GM04503 (cell line): ENCODE data around the gene PAQR3.
"Not testable (repeated sequence)": the region's sequence is repeated elsewhere in the genome, so short reads cannot be mapped to it uniquely, and the experiment has no call there.

Experiments used
- DNase-seq: peaks from one replicate; pipeline ENCODE4 v3.0.0-alpha.2; 2012; ENCODE audit warnings: low read depth

The PAQR3 gene

DNA sequence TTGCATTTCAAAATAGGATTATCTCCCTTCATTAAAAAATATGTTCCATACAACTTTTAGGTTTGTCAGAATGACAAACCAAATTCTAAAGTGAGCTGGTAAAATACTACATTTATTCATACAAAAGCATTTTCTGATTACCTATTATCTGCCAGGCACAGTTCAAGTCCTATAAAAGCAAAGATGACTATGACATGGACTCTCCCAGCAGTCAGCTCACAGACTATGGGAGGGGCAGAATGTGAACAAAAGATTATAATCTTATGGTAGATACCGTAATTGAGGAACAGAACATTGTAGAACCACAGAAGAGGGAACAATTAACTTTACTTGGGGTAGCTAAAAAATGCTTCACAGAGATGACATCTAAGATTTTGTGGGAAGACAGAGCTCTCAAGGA lies 12.4 kb downstream of the PAQR3 start:
- DNase-seq, result no peak

DNA sequence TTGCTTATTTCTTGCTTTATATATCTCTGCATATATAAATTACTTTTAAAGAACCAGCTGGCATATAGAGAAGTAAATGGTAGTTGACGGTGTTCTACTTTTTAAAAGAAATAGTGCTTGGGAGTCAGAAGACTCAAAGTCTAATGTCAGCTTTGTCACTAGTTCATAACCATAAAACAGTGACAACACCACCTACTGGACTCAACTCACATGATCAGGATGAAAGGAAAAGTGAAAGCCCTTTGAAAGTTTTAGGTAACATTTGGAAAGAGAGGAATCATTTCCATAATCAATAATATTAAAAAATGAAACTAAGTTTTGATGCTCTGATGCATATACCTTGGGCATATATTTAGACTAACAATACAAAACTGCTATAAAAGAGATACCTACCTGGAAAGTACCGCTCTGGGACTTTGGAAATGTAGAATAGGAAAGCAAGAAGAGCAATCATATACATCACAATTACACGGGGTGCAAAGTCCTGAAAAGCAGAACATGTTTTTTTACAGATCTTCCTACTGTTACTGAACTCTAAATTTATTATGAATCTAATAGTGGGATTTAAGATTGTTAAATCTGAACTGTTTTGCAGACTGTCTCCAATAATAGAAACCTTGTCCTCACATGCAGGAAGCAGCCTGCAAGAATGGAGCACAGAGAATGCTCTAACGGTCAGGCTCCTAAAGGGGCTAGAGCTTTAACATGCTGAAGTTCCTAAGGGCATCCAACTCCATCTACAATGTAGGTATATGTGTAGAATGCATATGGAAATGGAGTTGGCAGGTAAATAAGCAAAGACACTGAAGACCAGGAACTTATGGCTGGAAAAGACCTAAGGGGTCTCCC lies 15.6 kb downstream of the PAQR3 start:
- no peak for DNase-seq

DNA sequence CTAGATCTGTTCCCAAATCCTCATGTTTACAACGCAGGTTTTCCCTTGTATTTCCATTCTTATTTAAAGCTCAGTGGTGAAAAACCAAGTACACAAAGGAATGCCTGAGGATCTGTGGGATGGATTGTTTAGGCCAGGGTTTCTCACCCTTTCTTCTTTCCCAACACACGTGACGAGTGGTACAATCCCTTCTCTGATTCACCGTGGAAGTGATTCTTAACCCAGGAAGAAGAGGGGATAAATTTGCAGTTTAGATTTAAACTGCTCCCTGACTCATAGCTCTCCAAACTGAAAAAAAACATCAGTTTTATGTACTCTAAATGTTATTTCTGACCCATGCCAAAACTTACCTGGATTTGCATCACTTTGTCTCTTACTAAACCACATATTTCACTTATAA lies 17.0 kb downstream of the PAQR3 start:
- DNase-seq, result peak; percentile 31

DNA sequence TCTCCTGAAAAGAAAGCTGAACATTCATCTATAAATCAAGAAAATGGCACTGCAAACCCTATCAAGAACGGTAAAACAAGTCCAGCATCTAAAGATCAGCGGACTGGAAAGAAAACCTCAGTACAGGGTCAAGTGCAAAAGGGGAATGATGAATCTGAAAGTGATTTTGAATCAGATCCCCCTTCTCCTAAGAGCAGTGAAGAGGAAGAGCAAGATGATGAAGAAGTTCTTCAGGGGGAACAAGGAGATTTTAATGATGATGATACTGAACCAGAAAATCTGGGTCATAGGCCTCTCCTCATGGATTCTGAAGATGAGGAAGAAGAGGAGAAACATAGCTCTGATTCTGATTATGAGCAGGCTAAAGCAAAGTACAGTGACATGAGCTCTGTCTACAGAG lies 28.6 kb downstream of the PAQR3 start:
- no peak for DNase-seq

- not testable (repeated sequence) for DNase-seq
These were observed 30.3 kb downstream of the PAQR3 start for GRCh38 chr4:78908974-78909373.

- no peak for DNase-seq
These were observed 31.6 kb downstream of the PAQR3 start for GRCh38 chr4:78907638-78908037.

DNA sequence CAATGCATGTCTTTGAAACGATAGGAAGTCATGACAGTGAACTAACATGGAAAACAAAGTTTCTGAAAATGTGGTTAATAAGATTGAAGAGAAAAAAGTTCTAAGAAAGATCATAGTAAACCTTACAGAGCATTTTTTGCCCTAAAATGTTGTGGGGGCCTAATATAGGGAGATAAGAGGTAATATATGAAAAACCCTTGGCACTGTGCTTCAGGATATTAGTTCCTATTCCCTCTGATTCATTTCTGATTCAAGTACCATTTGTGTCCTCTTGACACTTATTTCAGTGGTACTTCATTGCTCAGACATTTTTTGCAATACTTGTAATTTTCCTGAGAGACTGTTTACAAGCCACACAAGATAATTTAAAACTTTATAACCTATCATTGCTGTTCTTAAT lies 35.1 kb downstream of the PAQR3 start:
- no peak for DNase-seq

GRCh38 chr4:78902298-78902697 lies 36.9 kb downstream of the PAQR3 start:
- DNase-seq, result no peak

GRCh38 chr4:78901882-78902281 lies 37.4 kb downstream of the PAQR3 start:
- no peak for DNase-seq

GRCh38 chr4:78899302-78899701 lies 39.9 kb downstream of the PAQR3 start:
- no peak for DNase-seq

GRCh38 chr4:78889955-78890354 lies 49.3 kb downstream of the PAQR3 start:
- no peak for DNase-seq

DNA sequence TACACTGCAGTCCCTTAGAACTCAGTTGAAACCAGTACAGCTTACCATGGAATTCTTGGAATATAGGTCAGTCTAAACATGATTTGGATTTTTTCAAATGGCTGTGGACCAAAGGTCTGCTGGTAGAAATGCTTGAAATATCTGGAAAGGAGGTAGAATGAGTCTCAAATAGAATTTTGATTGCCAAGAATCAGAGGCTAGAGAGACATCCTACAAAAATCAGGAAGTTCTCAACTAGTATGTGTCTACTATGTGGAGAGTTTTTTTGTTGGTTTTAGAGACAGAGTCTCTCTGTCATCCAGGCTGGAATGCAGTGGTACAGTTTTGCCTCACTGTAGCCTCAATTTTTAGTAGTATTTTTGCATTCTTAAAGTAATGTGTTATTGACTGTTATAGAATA lies 53.6 kb downstream of the PAQR3 start:
- DNase-seq, result peak; percentile 53

DNA sequence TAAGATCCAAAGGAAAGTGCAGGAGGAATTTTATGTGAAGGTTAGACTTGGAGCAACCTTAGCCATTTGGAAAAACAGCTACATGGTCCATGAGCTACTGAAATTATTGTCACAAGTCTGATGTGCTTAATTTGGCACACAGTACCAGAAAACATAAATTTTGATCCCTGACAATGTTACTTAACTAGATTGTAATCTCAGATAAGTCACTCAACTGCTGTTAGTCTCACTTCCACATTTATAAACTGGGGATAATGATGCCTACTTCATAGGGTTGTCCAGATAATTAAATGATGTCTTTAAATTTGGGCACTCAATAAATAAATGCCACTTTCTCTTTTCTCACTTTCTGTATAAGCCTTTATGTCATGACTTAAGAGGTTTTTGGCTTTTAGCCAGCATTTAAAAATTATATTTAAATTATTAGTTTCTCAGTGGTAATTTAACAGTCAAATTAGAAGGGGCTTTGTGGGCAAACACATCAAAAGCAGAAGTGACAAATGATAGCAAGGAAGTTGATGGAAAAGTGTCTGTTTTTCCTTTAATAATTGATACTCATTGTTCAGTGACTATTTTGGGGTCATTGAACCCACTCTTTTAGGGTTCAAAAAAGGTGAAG lies 58.3 kb downstream of the PAQR3 start:
- DNase-seq, result no peak

- DNase-seq, result no peak
These were observed 61.2 kb downstream of the PAQR3 start for GRCh38 chr4:78878031-78878430.

GRCh38 chr4:78876568-78877320 lies 62.5 kb downstream of the PAQR3 start:
- DNase-seq, result no peak

- no peak for DNase-seq
These were observed 69.2 kb downstream of the PAQR3 start for GRCh38 chr4:78870056-78870455.

DNA sequence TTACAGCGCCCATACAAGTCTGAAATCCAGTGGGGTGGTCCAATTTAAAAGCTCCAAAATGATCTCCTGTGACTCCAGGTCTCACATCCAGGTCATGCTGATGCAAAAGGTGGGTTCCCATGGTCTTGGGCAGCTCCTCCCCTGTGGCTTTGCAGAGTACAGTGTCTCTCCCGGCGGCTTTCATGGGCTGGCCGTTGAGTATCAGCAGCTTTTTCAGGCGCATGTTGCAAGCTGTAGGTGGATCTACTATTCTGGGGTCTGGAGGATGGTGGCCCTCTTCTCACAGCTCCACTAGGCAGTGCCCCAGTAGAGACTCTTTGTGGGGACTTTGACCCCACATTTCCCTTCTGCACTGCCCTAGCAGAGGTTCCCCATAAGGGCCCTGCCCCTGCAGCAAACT lies 70.5 kb downstream of the PAQR3 start:
- DNase-seq, result not testable (repeated sequence)

GRCh38 chr4:78865451-78865850 lies 73.8 kb downstream of the PAQR3 start:
- DNase-seq, result no peak

DNA sequence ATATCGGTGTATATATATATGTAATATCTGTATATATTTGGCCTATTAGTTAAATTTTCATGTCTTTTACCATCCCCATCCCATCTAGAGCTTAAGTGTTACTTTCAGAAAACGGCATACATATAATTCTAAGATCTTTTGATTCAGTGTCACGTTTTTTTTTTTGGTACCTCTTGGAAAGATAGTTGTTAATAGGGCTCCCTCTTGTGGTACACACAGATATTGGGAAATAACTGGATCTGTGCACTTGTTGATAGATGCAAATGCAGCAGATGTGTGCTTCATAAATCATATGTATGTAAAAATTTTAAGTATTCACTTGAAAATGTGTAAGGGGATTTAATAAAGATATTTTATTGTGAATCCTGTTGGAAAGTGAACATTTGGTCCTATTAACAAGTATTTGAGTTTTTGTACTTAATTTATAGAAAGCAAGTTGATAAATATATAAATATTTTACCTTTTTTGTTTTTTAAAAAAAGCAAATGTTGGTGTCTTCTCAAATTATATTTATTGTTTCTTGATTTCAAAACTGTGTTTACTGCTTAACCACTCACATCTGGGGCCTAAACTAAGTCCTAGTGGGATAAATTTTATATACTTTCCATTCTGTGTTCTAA lies 74.7 kb downstream of the PAQR3 start:
- DNase-seq, result peak; percentile 34

DNA sequence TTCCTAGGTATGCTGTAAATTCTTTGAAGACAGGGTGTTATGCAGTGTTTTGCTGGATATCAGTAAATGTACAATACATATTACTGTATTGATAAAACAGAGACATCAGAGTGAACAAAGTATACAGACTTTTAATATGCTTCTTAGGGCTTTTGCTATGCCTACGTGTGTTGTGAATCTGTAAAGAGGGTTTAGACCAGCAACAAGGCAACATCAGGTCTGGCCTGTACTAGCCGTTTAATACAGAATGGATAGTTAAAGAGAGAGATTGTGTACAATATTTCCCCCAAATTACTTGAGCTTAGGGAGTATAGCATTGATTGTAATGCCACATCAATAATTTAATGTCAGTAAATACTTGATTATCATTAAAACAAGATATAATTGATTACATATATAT lies 75.2 kb downstream of the PAQR3 start:
- no peak for DNase-seq

DNA sequence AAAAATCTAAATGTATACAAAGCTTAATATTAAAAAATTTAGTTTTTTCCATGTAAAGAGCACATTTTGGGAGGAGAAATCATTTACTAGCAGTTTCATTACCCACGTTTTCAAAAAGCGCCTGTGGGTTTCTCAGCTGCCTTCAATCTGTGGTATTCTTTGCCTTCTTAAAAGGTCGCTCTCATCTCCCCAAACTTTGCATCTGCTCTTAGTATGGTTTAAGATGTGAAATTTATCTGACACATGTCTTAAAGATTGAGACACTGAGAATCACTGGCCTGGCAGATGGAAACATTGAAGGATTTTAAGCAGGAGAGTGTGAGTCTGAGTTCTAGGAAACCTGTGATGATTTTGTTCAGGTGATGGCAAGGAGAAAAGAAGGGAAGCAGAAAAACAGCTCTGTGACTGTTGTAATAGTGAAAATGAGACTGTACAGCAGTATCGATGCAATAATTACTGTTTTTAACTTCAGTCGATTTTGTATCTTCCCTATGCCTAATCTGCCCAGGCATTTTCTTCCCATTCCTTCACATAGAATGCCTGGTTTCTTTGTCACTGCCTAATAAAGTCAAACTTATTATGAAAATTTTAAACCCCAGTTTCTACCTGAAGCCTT lies 75.9 kb downstream of the PAQR3 start:
- DNase-seq, result no peak

- no peak for DNase-seq
These were observed 76.9 kb downstream of the PAQR3 start for GRCh38 chr4:78862314-78862737.
